HG02970 (cell line): Measurements from ENCODE around the gene GSG1L.

Source experiments
- ATAC-seq: cut with Tn5 transposase; IDR thresholded peaks from one replicate; pipeline ENCODE4 v1.9.1; 2021; ENCODE audit warnings: mild to moderate bottlenecking, moderate library complexity, moderate number of reproducible peaks; ENCODE audit not compliant: unreplicated experiment, low FRiP score

Gene GSG1L

DNA sequence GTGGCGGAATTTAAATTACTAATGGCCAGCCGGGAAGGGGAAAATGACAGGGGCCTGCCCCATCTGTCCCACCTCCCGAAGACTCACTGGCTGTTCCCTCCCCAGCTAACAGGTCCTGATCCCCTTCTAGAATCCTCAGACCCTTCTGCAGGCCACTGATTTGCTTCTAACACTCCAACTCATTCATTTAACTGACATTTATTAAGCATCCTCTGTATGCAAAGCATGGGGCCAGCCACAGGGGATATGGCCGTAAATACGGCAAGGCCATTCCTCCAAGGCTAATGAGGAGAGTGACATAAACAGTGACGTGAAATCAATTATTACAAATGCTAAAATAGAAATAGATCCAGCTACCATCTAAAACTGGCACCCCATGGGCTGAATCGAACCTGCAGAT is 195.3 kb downstream of the GSG1L start:
- ATAC-seq = no peak

DNA sequence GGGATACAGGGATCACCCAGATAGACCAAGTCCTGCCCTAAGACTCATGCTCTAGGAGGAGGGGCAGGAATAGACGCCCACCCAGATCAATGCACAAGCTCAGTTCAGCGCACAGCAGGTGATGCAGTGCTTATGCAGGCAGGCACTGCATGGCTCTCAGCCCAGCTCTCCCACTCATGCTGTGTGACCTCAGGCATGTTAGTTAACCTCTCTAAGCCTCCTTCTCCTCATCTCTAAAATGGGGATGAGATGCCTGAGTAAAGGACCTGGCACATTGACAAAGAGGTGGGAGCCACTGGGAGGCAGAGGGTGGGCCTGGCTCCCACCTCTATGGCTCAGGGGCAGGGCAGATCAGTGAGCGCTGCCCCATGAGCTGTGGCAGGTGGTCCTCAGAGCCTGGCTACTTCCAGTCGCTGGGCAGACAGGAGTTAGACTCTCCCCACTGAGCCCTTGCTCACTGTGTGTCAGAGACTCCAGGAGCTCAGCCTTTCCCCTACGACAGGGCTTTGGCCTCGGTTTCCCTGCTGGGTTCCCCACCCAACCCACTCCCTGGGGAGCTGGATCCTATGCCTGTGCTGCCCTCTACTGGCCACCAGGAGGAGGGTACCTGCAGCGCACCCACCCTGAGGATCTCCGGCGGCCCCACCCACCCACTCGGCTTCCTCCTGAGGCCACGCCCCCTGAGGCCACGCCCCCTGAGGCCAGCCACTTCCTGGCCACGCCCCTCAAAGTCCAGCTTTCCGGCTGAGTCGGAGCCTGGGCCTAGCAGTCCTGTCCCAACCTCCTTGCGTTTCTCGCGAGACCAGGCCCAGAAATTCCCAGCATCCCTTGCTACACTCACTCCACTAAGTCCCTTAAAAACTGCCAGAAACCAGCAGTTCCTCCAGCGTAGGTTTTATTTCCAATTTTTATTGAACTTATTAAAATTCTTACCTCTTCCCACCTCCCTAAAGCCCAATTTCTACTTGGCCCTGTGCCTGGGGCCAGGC is 196.1 kb downstream of the GSG1L start:
- no peak for ATAC-seq

DNA sequence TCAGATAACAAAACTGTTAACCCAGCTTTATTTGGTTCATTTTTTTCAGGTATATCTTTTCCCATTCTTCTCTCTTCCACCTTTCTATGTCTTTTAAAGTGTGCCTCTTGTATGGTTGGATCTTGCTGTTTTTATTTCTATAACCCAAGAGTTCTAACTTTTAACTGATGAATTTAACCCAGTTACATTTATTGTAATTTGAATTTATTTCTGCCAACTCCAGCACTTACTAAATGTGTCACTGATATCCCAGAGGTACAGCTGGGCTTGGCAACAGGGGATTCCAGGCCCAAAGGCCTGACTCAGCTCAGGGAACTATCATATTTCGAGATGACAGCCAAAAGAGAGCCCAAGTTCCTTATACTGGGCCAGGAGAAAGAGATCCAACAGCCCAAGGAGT is 200.1 kb downstream of the GSG1L start:
- no peak for ATAC-seq

DNA sequence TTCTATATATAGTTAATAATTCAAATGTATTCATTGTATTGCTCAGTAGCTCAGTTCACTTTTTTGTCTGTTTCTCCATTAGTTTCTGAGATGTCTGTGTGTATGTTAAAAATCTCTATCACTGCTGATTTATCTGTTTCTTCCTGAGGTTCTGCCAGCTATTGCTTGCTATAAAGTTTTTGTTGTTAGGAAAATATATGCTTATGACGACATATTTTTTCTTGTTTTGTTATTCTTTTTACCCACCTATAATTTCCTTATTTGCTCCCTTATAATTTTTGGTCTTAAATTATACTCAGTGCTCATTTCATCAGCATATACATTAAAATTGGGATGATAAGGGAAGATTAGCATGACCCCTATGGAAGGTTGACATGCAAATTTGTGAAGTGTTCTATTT is 200.6 kb downstream of the GSG1L start:
- ATAC-seq = no peak

DNA sequence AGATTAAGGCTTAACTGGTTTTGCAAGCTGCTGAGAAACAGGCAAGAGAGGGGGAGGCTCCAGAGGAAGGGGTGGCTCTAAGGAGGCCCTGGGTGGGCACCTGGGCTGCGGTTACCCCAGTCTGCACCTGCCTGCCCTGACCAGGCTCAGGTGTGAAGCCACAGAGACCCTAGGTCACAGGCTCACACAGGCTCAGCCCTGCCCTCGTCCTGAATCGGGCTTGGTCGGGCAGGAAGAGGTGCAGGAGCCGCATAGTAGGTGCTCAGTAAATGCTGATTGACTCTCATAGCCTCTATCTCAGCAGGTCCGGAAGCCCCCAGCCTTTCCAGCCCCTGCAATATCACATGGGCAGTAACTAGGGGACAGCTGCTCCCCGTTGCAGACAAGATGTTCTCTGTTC is 203.4 kb downstream of the GSG1L start:
- ATAC-seq = no peak

DNA sequence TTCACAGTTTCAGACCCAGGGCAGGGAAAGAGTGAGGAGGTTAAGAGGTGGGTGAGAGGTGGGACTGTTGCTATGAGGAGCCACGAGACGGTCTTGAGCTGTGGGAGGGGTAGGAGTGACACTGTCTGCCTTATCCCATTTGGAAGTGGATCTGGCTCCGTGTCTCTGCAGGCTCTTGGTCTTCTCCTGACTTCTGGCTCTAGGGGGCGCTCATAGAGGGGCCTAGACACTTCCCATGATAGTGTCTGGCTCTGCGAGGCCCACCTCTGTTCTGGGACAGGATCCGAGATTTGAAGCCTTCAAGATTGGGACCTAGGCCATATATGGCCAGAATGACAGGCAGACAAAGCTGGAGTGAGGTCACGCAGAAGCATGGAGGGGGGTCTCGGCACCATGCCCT is 204.5 kb downstream of the GSG1L start:
- no peak for ATAC-seq

DNA sequence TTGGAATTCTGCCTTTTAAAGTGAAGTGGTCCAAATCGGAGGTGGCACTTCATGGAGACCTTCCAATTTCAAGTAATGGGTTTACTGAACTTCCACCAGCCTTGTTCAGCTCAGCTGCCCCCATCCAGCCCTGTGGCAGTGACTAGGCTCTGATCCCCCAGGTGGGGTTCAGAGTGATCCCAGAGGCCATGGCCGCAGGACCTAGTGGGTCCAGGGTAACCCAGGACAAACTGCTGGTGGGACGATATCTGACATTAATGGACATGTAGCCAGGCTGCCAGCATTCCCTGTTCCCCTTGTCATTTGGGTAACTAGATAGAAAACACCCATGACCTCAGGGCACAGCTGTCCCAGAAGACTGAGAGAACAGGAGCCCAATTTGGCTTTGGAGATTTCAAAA is 209.9 kb downstream of the GSG1L start:
- no peak for ATAC-seq

DNA sequence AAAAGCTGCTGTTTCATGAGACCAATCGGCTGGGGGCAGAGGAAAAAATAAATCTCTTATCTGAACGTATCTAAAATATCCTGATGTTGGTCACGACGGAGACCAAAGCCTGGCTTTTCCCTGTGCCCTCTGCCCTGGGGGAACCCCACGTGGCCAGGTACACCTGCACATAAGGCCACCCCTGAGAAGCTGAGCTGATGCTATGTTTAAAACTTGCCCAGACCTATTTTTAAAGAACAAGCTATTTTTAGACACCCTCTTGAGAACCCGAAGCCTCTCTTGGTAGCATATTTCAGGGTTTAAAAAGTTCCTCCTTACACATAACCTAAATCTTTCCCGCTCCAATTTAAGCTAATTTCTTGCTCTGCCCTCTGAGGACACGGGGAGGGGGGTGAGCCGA is 210.4 kb downstream of the GSG1L start:
- ATAC-seq = no peak

DNA sequence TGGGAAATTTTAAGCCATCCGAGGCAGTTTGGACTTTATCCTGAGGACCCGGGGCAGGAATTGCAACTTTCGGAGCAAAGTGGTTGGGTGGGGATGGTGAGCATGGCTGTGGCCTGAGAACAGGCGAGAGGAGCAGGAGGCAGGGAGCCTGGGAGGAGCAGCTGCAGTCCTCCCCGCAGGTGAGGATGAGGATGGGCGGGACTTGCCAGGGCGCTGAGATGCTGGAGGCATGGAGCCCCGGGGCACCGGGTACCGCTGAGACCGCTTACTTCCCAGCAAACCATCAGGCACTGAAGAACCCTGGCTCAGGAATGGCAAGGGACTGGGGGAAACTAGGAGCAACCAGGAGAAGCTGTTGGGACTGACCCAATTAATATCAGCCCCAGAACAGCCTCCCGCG is 210.8 kb downstream of the GSG1L start:
- ATAC-seq = no peak

DNA sequence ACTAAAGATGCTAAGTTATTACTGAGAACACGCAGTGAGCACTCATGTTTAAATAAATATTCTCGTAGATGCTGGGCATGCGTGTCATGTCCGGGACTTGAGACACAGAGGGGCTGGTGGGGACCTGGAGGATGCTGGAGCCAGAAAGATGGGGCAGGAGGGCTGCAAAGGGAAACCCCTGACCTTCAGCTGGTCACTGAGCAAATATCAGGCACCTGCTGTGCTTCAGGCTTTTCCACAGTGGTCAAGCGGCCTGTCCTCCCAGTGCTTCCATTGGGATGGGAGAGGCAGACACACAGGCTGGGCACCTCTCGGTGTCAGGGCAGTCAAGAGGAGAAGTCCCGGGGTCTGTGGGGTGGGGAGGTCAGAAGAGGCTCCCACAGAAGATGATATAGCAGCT is 211.4 kb downstream of the GSG1L start:
- ATAC-seq = no peak

DNA sequence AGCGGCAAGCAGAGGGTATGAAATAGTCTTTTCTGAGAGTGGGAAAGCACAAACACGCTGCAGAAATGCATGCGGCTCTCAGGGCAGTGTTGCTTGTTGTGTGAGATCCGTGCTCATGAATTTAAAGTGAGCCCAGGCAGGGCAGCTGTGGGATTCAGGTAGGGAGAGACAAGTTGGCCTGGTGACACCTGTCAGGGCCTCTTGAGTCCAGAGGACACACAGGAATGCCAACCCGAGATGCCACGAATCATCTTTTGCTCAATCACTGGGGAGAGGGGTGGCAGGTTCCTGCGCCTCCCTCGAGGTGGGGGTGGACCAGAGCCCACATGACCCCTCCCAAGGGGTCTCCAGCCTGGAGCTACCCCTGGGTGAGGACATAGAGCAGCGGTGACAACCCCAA is 211.9 kb downstream of the GSG1L start:
- ATAC-seq = no peak

DNA sequence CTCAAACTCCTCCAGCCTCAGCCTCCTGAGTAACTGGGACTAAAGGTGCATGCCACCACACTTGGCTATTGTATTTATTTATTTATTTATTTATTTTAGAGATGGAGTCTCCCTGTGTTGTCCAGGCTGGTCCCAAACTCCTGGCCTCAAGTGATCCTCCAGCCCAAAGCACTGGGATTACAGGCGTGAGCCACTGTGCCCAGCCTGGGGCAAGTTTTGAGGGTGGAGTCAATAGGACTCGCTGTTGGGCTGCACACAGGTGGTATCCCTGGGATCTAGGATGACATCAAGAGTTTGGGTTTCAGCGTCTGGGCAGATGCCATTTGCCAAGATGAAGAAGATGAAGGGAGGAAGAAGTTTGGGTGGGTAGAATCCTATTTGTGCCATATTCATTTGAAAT is 213.9 kb downstream of the GSG1L start:
- ATAC-seq = no peak

DNA sequence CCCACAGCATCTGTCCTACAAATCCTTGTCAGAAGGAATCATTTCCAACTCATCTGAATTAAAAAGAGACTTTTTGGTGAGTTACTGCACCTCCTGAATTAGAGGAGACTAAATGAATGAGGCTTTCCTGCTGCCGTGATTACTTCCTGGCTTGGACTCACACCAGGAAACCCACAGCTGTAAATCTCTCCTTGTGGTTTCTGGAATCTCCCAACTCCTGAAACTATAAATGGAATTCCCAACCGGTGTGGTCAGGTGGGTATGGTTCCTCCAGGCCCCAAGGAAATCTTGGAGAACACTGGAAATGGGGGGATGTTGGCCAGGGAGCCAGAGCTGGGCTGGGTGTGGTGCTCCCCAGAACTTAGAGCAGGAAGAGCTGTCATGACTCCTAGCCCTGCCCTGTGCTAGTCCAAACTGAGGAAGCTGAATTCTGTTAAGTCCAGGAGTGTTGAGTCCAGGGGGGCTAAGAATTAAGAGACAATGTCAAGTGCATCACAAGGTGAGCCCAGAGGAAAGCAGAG is 216.4 kb downstream of the GSG1L start:
- ATAC-seq = no peak

DNA sequence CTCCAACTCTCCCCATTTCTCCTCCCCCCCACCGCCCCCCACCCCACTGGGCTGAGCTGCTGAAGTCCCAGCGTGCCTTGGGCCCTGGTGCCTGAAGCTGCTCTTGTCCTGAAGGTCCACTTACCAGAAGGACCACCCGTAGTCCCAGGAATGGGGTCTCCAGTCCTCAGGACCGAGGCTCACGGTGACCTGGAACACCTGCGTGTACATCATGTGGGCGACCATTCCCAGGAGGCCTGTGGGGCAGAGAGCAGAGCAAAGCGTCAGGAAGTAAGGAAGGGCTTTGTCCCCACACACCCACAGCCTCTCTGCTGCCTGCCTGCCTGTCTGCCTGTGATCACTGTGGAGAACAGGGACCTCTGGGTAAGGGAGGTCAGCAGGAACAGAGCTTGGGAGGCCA is 218.7 kb downstream of the GSG1L start:
- ATAC-seq = no peak

DNA sequence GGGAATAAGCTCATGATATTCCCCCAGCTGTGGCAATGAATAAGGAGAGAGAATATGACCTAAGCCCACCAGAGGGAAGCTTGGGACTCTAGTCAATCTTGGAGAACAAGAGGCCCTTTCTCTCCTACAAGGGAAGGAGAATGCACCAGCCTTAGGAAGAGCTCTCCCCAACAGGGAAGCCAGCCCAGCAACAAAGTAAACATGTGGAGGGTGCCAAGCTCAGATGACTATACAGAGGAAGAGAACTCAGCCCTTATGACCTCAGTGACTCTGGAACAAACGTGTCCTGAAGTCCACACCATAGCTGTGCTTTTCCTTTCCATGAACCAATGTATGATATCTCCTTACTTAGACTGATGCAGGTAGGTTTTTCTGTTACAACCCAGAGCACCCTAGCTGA is 219.7 kb downstream of the GSG1L start:
- no peak for ATAC-seq

DNA sequence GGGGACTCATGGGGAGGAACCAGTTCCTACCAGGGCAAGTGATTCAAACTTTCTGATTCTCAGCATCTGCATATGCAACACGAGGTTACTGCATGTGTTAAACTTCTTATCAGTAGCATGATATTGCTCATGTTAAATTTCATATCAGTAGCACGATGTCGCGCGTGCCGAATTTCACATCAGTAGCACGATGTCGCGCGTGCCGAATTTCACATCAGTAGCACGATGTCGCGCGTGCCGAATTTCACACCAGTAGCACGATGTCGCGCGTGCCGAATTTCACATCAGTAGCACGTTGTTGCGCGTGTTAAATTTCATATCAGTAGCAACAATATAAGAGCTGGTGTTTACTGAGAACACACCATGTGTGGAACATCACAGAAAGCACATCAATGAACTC is 221.6 kb downstream of the GSG1L start:
- ATAC-seq = no peak

DNA sequence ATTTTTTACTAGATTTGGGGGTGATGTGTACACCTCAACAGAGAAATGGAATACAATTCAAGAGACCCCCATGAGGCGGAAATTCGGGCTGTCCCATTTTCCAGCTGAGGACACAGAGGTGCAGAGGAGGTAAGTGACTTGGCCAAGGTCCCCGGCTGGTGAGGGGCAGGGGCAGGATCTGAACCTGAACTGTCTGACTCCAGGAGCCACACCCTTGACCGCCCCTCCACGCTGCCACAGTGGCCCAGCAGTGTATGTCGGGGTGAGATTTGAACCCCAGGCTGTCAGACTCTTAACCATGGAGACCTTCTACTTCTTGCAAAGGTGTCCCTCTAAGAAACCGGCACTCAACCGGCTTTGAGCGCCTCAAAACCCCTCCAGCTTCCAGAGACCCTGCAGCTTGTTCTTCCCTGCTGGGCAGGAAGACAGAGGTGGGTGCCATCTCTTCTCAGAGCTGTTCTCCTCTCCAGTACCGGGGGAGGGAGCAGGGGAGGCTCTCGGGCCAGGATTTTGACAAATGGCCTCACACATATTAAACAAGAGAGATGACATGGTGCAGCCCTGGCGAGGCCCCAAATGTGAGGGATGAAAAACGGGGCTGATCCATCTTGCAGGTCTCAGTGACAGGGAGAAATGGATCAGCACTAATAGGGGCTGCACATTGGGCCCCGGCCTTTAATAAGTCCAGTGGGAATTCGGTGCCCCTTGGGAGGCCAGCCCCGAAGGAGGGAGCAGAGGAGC is 222.3 kb downstream of the GSG1L start:
- ATAC-seq = no peak

DNA sequence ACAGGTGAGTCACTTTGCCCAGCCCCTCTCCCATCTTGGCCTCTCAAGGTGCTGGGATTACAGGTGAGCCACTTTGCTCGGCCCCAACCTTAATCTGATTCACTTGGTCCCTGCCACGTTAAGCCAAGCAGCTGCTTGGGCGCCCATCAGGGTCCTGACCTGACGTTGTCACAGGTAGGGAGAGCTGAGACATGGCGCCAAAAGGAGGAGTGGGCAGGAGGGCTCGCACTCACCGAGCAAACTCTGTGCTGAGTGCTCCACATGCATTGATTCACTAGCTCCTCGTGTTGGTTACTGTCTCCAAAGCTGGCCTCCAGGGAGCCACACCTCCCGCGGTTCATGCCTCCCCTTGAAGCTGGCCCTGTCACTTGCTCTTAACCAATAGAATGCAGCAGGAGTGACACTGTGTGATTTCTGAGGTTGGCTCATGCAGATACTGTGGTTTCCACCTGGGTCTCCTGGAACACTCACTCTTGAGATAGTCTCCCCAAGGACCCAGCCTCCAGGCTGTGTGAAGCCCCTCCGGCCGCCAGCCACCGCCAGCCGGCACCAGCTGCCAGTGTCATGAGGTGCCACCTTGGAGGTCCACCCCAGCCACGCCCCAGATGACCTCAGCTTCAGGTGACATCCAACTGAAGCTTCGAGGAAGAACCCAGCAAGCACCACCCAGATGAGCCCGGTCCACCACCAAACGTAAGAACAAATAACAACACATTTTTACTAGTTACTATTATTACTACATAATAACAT is 223.0 kb downstream of the GSG1L start:
- ATAC-seq = no peak

DNA sequence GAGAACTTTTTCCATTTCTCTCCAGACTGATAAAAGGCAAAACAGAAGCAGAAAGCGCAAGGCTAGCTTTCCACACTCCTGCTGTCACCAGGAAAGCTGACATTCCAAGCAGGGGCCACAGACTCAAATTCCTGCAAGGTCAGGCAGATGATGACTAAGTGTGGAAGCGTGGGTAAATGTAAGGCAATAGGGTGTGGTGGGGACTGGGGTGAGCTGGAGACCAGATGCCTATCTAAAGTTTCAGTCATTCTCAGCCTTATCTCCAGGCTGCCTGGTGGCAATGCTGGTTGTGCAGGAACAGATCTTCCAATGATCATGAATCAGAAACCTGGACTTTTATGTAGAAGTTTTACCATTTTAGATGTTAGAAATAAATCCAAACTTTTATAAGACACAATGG is 224.1 kb downstream of the GSG1L start:
- ATAC-seq = no peak

DNA sequence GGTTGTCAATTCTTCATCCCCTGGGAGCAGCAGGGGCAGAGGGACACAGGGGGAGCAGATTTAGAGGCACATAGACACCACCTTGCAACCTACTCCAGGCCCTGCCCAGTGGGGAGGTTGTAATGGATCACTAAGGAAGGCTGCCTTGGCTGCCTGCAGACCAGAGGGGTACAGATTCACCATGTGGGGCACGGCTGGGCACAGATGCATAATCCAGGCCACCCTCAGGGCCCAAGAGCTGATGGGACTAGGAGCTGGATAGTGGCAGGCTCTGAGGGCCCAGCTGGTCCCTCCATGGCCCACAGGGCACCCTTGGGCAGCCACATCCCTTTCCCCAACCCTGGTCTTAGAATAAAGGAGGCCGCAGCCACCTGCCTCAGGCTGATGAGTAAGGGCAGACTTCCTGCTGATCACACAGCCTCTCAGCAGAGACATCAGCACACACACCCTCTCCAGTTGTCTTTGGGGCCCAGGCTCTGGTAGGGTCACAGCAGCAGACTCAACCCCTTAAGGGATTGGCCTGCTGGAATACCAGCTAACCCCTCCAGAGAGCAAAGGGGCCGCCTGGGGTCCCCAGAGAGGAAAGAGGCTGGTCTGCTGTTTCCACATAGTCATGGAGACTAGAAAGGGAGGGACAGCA is 224.9 kb downstream of the GSG1L start:
- ATAC-seq = no peak
